Activated CD4-positive, alpha-beta memory T cell treated with anti-CD3 and anti-CD28 coated beads for 36 hours (primary cell): Measurements from ENCODE around the gene PIK3AP1. TPM values are rescaled to one million over a fixed set of nuclear protein-coding genes. Genes with fewer than 3 reads are reported as not detected.
"Not testable (repeated sequence)": the region's sequence is repeated elsewhere in the genome, so short reads cannot be mapped to it uniquely, and the experiment has no call there.

Experiments
- CTCF ChIA-PET: fragments of 350-600 bp; sonication (Branson Sonifier 250); formaldehyde crosslinking; loops from one replicate; lab custom pipeline; 2021; ENCODE audit warnings: antibody characterized with exemption, inconsistent platforms; lab: Charles Lee
- POLR2A ChIA-PET: fragments of 350-600 bp; sonication (Branson Sonifier 250); formaldehyde crosslinking; loops from one replicate; lab custom pipeline; 2021; ENCODE audit warnings: antibody characterized with exemption; lab: Charles Lee
- DNase-seq: peaks from one replicate; pipeline ENCODE4 v3.0.0-alpha.2; 2020
- H3K27ac Mint-ChIP-seq: one replicate; pipeline ENCODE4 v1.8.0; 2021; ENCODE audit warnings: mixed read lengths
- H3K27me3 Mint-ChIP-seq: one replicate; pipeline ENCODE4 v1.8.0; 2021; ENCODE audit warnings: mixed read lengths
- H3K36me3 Mint-ChIP-seq: one replicate; pipeline ENCODE4 v1.8.0; 2021; ENCODE audit warnings: mixed read lengths
- H3K4me1 Mint-ChIP-seq: one replicate; pipeline ENCODE4 v1.8.0; 2021; ENCODE audit warnings: low read depth, mixed read lengths
- H3K4me3 Mint-ChIP-seq: one replicate; pipeline ENCODE4 v1.8.0; 2021; ENCODE audit warnings: mild to moderate bottlenecking, mixed read lengths
- H3K9me3 Mint-ChIP-seq: one replicate; pipeline ENCODE4 v1.8.0; 2021; ENCODE audit warnings: mixed read lengths
- intact Hi-C: fragments of 100-400 bp; cut with micrococcal nuclease; formaldehyde crosslinking; loops from one replicate; pipeline ENCODE4 v1.15.1; 2023
- total RNA-seq, 2 experiments: library from RNA; stranded (reverse); gene quantifications; one replicate each; pipeline ENCODE4 v1.2.3, GENCODE V29; 2021

PIK3AP1 gene
- total RNA-seq, 2 experiments from 2014 or later: 3.4 to 4.3 TPM

DNA sequence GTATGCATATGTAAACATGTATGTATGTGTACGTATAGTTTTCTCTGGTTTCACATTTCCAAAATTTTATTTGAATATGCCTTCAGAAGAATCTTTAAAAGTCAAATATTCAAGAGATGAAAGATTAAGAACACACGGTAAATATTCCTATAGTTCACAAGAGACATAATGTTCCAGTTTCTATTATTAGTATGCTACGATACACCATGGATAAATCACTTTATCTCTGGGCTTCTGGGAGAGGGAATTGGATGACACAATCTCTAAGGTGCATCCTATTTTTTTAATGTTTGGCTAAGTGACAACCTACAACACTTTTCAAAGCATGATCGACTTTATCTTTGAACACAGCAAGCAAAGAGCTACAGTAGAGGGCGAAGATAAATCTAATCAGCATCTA lies 147.3 kb downstream of the PIK3AP1 start:
- ChIA-PET POLR2A (no interaction called here), CTCF (no interaction called here)
- Mint-ChIP-seq H3K4me1 (peaks cover 58% of the 10 kb centered on the region), H3K36me3 (peaks cover 27% of the 10 kb centered on the region), H3K4me3 (no peak overlapping the region), H3K9me3 (no peaks in the 10 kb centered on the region), H3K27me3 (no peaks in the 10 kb centered on the region), H3K27ac (no peak overlapping the region)
- intact Hi-C loops: no loop called here
- no peak for DNase-seq

DNA sequence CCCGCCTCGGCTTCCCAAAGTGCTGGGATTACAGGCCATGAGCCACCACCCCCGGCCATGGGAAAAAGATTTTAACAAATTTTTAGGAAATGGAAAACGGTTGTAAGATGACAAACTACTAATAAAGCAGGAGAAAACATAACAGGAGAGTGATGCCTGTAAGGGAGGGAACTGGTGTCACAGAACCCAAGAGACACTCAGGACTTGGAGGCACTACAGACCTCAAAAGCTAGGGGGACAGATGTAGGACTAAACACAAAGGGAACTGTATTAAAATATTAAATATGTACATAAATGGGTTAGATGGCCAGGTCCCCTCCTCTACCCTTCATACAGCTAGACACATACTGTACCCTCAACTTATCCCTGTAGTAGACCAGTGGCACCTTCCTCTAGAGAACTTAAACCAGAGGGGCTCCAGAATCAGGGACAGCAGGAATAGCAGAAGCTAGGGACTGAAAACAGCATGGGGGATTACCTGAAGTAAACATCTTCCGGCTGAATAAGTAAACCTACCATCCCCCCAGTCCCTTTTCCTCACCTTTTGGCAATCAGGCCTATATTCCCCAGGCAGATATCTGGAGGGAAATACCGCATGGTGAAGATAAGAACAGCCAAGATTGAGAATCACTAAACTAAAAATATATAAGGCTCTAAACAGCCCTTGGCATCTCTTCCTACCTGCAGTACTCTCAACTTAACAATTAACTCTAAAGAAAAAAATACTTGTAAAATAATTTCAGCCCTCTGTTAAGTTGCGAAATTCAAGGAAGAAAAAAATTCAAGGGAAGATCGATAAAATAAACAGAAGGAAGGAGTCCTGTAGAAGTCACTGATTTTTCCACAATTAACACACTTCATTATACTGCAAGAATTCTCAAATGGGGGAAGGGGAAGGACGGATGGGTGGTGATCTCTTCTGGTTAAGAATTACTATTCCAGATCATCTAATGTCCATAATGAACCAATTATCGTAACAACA lies 149.0 kb downstream of the PIK3AP1 start:
- CTCF ChIA-PET: interaction anchor here (0.6 kb wide), 1 partner anchor 529 kb away, joined by 3 read pairs; no protein-coding TSS in a partner anchor
- Mint-ChIP-seq H3K4me3 (no peak overlapping the region), H3K4me1 (peaks cover 55% of the 10 kb centered on the region), H3K9me3 (no peaks in the 10 kb centered on the region), H3K36me3 (peaks cover 29% of the 10 kb centered on the region), H3K27me3 (no peaks in the 10 kb centered on the region), H3K27ac (no peak overlapping the region)
- intact Hi-C loops: no loop called here
- POLR2A ChIA-PET: no interaction called here
- no peak for DNase-seq

DNA sequence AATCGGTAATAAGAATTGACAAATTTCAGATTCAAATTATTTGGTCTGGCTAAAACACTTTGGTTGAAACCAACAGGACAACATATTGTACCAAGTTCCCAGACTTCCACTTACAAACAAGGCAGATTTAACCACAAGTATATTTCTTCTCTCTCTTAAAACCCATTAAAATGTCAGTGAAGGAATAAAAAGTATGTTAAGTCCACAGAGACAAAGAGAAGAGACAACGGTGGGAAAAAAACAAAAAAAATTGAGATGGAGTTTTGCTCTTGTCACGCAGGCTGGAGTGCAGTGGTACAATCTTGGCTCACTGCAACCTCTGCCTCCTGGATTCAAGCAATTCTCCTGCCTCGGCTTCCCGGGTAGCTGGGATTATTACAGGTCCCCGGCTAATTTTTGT lies 149.8 kb downstream of the PIK3AP1 start:
- ChIA-PET POLR2A (no interaction called here), CTCF (no interaction called here)
- H3K4me1 Mint-ChIP-seq: peaks cover 60% of the 10 kb centered on the region
- no peak overlapping the region for H3K4me3 Mint-ChIP-seq
- peaks cover 25% of the 10 kb centered on the region for H3K36me3 Mint-ChIP-seq
- H3K27me3 Mint-ChIP-seq: no peaks in the 10 kb centered on the region
- H3K9me3 Mint-ChIP-seq: no peaks in the 10 kb centered on the region
- no peak for DNase-seq
- H3K27ac Mint-ChIP-seq: no peak overlapping the region
- intact Hi-C loops: no loop called here

DNA sequence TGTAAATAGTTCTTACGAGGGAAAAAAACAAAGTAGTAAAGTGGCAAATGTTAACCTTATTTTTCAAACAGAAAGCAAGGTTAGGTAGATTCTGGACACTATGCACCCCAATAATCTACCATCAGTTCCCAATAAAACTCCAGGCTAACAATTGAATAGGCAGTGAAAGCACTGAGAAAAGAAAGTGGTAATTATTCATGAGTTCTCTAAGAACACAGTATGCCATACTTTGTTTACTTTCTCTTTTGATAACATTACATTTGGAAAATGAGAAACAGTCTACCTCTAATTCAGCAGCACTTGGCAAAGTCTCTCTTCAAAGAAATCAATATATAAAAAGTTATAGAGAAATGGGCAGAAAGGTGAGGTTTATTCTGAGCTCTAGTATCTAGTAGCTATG lies 151.9 kb downstream of the PIK3AP1 start:
- CTCF ChIA-PET: interaction anchor here (1.0 kb wide), 1 partner anchor 261 kb away, joined by 3 read pairs; no protein-coding TSS in a partner anchor
- POLR2A ChIA-PET: no interaction called here
- H3K36me3 Mint-ChIP-seq: peaks cover 23% of the 10 kb centered on the region

DNA sequence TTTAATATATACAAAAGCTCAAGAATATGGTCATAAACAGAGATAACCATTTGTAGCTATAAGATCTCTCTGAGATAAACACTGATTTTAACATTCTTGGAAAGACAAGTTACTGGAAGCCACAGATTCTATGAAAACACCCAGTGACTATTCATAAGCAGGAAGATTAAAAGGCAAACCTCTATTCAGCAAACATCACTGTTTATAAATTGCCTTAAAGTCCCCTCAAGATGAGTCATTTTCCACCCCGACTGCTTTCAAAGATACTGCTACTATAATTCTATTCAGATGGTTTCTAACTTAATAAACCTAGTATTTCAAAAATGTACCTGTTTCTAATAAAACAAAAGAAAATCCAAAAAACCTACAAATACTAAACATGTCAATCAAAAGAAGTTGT lies 154.5 kb downstream of the PIK3AP1 start:
- intact Hi-C loops: loop anchor here (2.0 kb wide), 1 partner anchor 21 kb away; the partner anchor contains the start of gene TM9SF3
- CTCF ChIA-PET: interaction anchor here (0.6 to 1.1 kb wide), 3 partner anchors 17 to 605 kb away, joined by 3 to 4 read pairs (median 4); partner anchors contain the start of gene TLL2
- H3K36me3 Mint-ChIP-seq: peaks cover 21% of the 10 kb centered on the region

More for the DNA sequence above, 151.9 kb downstream of the PIK3AP1 start:
- DNase-seq: no peak
- Mint-ChIP-seq H3K9me3 (no peaks in the 10 kb centered on the region), H3K4me3 (no peak overlapping the region), H3K4me1 (peaks cover 50% of the 10 kb centered on the region), H3K27ac (no peak overlapping the region), H3K27me3 (no peaks in the 10 kb centered on the region)
- intact Hi-C loops: no loop called here

DNA sequence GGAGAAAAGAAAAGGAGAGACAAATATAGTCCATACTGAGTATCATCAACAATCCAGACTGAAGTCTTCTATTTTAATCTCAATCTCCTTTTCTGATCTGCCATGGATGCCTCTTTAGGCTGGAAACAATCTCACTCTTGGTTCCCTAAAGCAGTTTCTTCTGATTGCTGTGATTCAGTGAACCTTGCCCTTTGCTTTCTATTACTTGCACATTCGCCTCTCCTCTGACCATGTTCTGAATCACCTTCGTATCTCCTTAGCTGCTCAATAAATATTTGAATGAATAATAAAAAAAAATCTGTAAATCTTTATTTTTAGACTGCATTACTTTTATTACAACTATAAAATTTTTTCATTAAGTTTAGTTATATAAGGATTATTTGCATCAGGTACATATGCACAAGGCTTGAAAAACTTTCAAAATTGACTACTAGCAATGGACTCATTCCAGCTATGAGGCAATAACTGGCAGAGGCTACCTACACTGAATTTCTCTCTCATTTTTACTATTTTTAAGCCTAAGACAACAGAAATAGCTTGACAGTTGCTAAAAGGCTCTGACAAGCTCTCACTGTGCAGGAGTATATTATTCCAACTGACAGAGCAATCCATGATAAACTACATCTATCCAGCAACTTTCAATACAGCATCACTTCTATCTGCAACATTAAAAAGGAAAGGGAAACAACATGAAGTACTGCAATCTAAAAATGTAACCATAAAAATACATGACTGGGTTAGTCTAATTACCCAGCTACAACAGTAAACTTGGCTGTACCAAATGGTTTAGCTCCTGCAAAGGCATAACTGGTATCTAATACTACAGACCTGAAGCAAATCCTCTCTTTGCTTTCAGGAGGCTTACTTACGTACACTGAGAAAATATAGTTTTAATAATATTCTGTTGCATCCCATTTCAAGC lies 159.1 kb downstream of the PIK3AP1 start:
- intact Hi-C loops: no loop called here
- Mint-ChIP-seq H3K4me3 (no peak overlapping the region), H3K27ac (no peak overlapping the region), H3K9me3 (no peaks in the 10 kb centered on the region), H3K4me1 (peaks cover 5% of the 10 kb centered on the region), H3K27me3 (no peaks in the 10 kb centered on the region), H3K36me3 (peaks cover 28% of the 10 kb centered on the region)
- POLR2A ChIA-PET: no interaction called here
- DNase-seq: no peak
- CTCF ChIA-PET: no interaction called here

More for the DNA sequence above, 154.5 kb downstream of the PIK3AP1 start:
- no peak overlapping the region for H3K27ac Mint-ChIP-seq
- no peak for DNase-seq
- no peaks in the 10 kb centered on the region for H3K27me3 Mint-ChIP-seq
- peaks cover 35% of the 10 kb centered on the region for H3K4me1 Mint-ChIP-seq
- POLR2A ChIA-PET: interaction anchor here (0.9 kb wide), 1 partner anchor 23 kb away, joined by 3 read pairs; no protein-coding TSS in a partner anchor
- H3K4me3 Mint-ChIP-seq: no peak overlapping the region
- no peaks in the 10 kb centered on the region for H3K9me3 Mint-ChIP-seq

DNA sequence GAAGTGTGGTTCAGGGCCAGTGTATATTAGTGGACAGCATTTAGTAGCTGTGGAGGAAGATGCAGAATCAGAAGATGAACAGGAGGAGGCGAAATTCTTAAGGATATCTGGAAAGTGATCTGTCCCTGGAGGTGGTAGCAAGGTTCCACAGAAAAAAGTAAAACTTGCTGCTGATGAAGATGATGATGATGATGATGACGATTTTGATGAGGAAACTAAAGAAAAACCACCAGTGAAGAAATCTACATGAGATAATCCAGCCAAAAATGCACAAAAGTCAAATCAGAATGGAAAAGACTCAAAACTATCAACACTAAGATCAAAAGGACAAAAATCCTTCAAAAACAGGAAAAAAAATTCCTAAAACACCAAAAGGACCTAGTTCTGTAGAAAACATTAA lies 159.8 kb downstream of the PIK3AP1 start:
- Mint-ChIP-seq H3K27me3 (no peaks in the 10 kb centered on the region), H3K27ac (no peak overlapping the region), H3K4me1 (no peaks in the 10 kb centered on the region), H3K9me3 (no peaks in the 10 kb centered on the region), H3K36me3 (peaks cover 28% of the 10 kb centered on the region), H3K4me3 (no peak overlapping the region)
- ChIA-PET CTCF (no interaction called here), POLR2A (no interaction called here)
- DNase-seq: no peak
- intact Hi-C loops: no loop called here

DNA sequence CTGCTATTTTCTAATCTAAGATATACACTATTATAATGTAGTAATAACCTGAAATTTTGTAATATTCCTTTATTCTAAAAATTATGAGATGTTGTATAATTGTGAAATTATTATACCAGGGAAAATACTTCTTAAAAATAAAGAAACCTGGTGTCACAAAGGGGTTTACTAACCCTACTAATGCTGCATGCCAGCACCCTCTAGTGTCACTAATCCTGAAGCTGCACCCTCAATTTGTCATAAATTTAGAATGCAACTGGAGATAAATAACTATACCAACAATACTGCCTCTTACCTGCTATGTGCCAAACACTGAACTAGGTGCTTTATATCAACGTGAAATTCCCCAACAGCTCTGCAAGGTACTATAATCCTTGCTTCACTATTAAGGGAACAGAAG lies 164.3 kb downstream of the PIK3AP1 start:
- peaks cover 23% of the 10 kb centered on the region for H3K36me3 Mint-ChIP-seq
- intact Hi-C loops: no loop called here
- CTCF ChIA-PET: interaction anchor here (0.6 to 1.1 kb wide), 5 partner anchors 11 to 654 kb away, joined by 3 to 6 read pairs (median 5); no protein-coding TSS in a partner anchor
- no peaks in the 10 kb centered on the region for H3K27me3 Mint-ChIP-seq
- H3K27ac Mint-ChIP-seq: no peak overlapping the region
- no peak overlapping the region for H3K4me3 Mint-ChIP-seq
- no peaks in the 10 kb centered on the region for H3K4me1 Mint-ChIP-seq
- no peaks in the 10 kb centered on the region for H3K9me3 Mint-ChIP-seq
- POLR2A ChIA-PET: no interaction called here
- DNase-seq: no peak

DNA sequence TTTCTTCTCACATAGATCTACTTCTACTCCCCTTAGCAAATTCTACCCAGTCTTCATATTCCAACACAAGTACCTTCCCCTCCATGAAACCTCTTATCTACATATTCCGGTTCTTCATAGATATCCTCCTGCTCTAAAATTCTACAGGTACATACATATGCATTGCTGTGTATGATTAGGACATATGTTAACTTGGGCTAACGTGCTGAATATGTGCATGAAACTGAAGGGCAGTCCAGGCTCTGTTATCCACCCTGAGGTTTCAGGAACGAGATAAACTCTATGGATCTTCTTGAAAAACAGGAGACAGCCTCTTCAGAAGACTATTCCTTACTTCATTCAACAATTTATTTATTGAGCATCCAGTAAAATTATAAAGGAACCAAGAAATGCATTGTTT lies 165.0 kb downstream of the PIK3AP1 start:
- no peaks in the 10 kb centered on the region for H3K9me3 Mint-ChIP-seq
- no peak for DNase-seq
- ChIA-PET POLR2A (no interaction called here), CTCF (interaction anchor here (1.0 kb wide), 1 partner anchor 14 kb away, joined by 3 read pairs; no protein-coding TSS in a partner anchor)
- intact Hi-C loops: no loop called here
- H3K36me3 Mint-ChIP-seq: peaks cover 19% of the 10 kb centered on the region
- no peak overlapping the region for H3K27ac Mint-ChIP-seq
- no peak overlapping the region for H3K4me3 Mint-ChIP-seq
- no peaks in the 10 kb centered on the region for H3K4me1 Mint-ChIP-seq
- no peaks in the 10 kb centered on the region for H3K27me3 Mint-ChIP-seq

DNA sequence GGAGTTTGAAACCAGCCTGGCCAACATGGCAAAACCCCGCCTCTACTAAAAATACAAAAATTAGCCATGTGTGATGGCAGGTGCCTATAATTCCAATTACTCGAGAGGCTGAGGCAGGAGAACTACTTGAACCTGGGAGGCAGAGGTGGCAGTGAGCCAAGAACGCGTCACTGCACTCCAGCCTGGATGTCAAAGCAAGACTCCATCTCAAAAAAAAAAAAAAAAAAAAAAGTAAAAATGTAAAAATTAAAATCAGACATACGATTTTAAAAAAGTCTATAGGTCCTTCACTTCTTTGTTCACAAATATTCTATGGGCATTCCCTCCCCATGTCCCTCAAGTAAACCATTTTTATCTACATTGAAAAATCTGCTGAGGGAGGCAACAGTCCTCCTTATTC lies 171.7 kb downstream of the PIK3AP1 start:
- DNase-seq: no peak
- Mint-ChIP-seq H3K9me3 (no peaks in the 10 kb centered on the region), H3K27me3 (no peaks in the 10 kb centered on the region), H3K4me3 (no peak overlapping the region), H3K4me1 (no peaks in the 10 kb centered on the region), H3K27ac (no peak overlapping the region), H3K36me3 (peaks cover 44% of the 10 kb centered on the region)
- intact Hi-C loops: no loop called here
- ChIA-PET POLR2A (no interaction called here), CTCF (no interaction called here)

DNA sequence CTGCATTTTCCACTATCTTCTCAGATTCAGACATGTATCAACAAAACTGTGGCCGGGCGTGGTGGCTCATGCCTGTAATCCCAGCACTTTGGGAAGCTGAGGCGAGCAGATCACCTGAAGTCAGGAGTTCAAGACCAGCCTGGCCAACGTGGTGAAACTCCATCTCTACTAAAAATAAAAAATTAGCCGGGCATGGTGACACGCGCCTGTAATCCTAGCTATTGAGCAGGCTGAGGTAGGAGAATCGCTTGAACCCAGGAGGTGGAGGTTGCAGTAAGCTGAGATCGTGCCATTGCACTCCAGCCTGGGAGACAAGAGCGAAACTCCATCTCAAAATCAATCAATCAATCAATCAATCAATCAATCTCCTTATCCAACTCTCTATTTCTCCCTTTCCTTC lies 174.8 kb downstream of the PIK3AP1 start:
- H3K27me3 Mint-ChIP-seq, H3K4me3 Mint-ChIP-seq, DNase-seq, H3K27ac Mint-ChIP-seq, H3K4me1 Mint-ChIP-seq, intact Hi-C loops, POLR2A ChIA-PET, H3K9me3 Mint-ChIP-seq: not testable (repeated sequence)
- CTCF ChIA-PET: interaction anchor here (1.6 kb wide), 1 partner anchor 171 kb away, joined by 3 read pairs; no protein-coding TSS in a partner anchor
- H3K36me3 Mint-ChIP-seq: peaks cover 44% of the 10 kb centered on the region
